ENCODE data around the gene BICDL1.
"Not testable (repeated sequence)": the region's sequence is repeated elsewhere in the genome, so short reads cannot be mapped to it uniquely, and the experiment has no call there.

The BICDL1 gene

GRCh38 chr12:120000556-120000955, 11.5 kb downstream of the BICDL1 start:
- DNase-seq (ENCODE audit: low read depth), result no peak

DNA sequence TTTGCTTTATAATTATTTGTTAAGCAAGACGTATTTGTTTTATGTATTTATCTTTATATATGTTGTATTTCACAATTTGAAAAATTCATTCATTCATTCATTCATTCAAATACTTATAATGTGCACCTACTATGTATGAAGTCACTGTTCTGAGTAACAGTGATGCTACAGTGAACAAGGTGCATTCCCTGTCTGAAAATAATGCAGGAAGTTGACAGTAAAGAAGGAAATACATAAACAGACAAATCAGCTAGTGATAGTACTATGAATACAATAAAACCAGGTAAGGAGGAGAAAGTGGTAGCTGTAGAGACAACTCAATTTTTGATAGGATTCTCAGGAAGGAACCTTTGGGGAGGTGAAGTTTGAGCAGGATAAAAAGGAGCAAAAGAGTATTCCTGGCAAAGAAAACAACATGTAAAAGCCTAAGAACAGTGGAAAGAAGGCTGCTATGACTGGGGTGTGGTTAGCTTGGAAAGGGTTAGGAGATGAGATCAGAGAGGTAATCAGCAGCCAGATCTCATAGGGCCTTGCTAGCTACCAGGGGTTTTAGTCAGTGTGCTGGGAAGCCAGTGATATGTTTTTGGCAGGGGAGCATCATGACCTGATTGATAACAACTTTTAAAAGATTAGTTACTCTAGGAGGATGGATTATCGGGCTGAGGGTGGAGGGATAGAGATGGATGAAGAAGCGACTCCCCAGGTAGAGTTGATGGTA, 17.4 kb downstream of the BICDL1 start:
- DNase-seq (ENCODE audit: low read depth), result no peak

- no peak for DNase-seq (ENCODE audit: low read depth)
Observed at GRCh38 chr12:120007272-120007671, 18.2 kb downstream of the BICDL1 start.

DNA sequence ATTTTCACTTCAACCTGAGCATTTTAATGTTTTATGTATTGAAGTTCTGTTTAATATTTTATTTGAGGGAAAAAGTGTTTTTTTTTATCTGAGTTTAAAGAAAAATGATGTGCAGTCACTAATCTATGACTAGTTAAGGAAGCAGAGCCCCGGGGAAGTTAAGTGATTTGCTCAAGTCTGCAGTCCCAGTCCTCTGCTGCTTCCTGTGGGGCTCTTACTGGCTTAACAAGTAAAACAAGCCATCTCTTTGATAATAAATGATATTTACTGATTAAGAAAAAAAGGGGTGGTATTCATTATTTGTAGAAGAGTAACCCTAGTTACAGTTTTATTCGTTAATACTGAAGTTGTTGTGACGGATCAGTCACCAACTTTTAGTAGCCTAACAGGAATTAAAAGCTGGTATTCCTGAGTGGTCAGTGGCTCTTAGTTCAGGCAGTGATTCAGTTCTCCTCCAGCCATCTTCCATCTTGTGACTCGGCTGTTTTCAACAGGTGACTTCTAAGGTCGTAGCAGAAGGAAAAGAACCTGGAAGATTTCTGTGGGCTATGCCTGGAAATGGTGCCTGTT, 21.7 kb downstream of the BICDL1 start:
- DNase-seq (ENCODE audit: low read depth), result no peak

DNA sequence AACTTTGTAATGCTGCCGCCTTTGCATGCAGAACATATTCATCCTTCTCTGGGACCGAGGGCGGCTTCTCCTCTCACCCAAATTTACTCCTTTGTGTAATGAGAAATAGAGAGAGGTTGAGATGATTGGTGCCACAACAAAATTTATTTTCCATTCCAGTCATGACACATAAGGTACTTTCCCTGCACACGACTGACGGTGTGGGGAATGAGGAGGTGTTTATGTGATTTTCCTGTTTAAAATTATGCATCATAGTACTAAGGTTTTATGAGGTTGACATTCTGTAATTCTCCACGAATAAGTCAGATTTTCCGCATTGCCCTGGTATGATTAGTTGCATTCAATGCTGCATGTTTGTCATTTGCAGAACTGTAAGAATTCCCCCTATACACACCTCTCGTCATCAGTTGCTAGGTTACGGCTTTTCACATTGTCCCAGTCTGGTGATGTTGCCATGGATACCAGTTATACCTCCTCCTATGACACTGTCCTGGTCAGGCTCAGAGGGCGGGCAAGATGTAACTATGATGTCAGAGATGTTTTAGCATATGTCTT, 23.1 kb downstream of the BICDL1 start:
- DNase-seq (ENCODE audit: low read depth), result no peak

- no peak for DNase-seq (ENCODE audit: low read depth)
Observed at GRCh38 chr12:120013659-120014380, 24.8 kb downstream of the BICDL1 start.

- not testable (repeated sequence) for DNase-seq (ENCODE audit: low read depth)
Observed at GRCh38 chr12:120014381-120014735, 25.3 kb downstream of the BICDL1 start.

GRCh38 chr12:120015313-120015712, 26.3 kb downstream of the BICDL1 start:
- DNase-seq (ENCODE audit: low read depth), result no peak

- DNase-seq (ENCODE audit: low read depth), result not testable (repeated sequence)
Observed at GRCh38 chr12:120016199-120016598, 27.2 kb downstream of the BICDL1 start.

- DNase-seq (ENCODE audit: low read depth), result no peak
Observed at GRCh38 chr12:120019197-120019596, 30.2 kb downstream of the BICDL1 start.

GRCh38 chr12:120019938-120020337, 30.9 kb downstream of the BICDL1 start:
- no peak for DNase-seq (ENCODE audit: low read depth)

DNA sequence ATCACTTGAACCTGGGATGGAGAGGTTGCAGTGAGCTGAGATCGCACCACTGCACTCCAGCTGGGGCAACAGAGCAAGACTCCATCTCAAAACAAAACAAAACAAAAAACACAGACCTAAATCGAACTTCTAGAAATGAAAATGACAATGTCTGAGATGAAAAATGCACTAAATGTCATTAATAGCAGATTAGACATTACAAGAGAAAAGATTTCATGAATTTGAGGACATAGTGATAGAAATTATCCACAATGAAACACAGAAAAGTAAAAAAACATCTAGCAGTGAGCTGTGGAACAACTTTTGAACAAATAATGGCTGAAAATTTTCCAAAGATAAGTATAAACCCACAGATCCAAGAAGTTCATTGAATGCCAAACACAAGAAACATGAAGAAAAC, 35.2 kb downstream of the BICDL1 start:
- DNase-seq (ENCODE audit: low read depth), result no peak

GRCh38 chr12:120025640-120026039, 36.6 kb downstream of the BICDL1 start:
- DNase-seq (ENCODE audit: low read depth), result no peak

- DNase-seq (ENCODE audit: low read depth), result no peak
Observed at GRCh38 chr12:120032242-120032641, 43.2 kb downstream of the BICDL1 start.

DNA sequence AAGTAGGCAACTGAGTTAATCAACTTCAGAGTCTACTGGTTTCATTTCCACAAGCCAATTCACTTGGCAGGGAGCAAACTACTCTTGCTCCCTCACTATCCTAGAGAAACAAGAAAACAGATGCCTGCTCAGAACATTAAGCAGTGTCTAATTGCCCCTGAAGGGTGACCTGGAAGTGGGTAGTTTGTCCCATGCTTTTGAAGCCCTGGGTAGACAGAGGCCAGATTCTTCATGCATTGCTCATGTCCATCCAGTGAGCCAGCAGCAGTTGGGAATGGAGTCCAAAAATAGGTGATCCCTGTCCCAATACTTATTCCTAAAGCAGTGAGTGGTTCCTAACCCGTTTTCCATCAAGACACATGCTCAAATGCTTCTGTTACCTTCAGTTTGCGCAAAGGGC, 48.8 kb downstream of the BICDL1 start:
- DNase-seq (ENCODE audit: low read depth), result no peak

- no peak for DNase-seq (ENCODE audit: low read depth)
Observed at GRCh38 chr12:120039711-120040110, 50.7 kb downstream of the BICDL1 start.

DNA sequence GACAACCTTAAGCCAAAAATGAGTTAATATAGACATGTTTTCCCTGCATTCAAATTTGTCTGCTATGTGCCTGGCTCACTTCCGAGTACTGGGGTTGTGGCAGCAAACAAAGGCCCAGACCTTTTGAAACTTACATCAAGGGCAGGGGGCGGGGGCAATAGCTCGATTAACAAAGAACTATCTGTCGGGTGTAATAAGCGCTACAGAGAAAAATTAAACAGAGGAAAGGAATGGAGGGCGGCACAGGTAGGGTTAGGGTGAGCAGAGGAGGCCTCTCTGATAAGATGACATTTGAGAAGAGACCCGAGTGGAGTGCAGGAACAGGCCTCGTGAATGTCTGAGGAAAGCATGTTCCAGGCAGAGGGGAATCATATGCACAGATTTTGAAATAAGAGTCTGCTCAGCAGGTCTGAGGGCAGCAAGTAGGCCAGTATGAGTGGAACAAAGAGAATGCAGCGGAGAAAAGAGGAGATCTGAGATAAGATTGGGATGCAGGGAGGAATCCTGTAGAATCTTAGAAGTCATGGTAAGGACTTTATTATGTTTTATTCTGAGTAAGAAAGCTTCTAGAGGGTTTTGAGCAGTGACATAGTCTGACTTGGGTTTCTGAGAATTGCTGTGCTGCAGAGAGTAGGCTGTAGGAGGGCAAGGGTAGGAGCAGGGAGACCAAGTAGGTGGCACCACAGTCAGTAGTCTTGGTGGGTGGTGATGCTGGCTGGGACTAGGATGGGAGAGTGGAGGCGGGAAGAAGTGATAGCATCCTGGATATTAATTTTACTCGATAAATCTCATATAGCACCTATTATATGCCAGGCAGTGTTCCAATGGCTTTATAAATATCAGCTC, 52.6 kb downstream of the BICDL1 start:
- DNase-seq (ENCODE audit: low read depth), result no peak

GRCh38 chr12:120045367-120045766, 56.3 kb downstream of the BICDL1 start:
- DNase-seq (ENCODE audit: low read depth), result not testable (repeated sequence)

- DNase-seq (ENCODE audit: low read depth), result no peak
Observed at GRCh38 chr12:120047072-120047471, 58.0 kb downstream of the BICDL1 start.

- DNase-seq (ENCODE audit: low read depth), result no peak
Observed at GRCh38 chr12:120048263-120048662, 59.2 kb downstream of the BICDL1 start.

DNA sequence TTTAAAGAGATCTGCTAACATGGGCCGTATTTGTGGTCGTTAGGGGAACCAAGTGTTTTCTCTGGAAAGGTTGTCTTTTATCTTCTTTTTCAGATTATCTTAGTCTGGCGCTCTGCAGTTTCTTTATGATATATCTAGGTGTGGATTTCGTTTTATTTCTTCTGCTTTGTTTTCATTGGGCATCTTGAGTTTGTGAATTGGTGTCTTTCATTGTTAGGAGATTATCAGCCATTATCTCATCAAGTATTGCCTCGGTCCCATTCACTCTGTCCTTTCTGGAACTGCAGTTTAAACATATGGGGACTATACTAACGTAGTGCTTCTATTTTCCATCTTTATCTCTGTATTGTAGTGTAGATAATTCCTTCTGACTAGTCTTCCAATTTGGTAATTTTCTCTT, 60.4 kb downstream of the BICDL1 start:
- DNase-seq (ENCODE audit: low read depth), result no peak

DNA sequence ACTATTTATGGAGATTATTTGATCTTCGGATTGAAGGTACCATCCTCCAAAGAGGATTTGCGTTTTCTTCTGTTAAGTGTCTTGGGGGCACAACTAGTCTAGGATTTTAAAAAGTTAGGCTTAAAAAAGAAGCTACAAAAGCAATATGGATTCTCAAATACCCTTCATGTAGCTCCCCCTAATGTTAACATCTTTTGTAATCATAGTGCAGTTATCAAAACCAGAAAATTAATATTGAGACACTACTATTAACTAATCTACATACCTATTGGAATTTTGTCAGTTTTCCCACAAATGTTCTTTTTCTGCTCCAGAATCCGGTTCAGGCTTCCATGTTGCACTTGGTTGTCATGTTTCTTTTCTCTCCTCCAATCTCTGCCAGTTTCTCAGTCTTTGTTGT, 62.5 kb downstream of the BICDL1 start:
- no peak for DNase-seq (ENCODE audit: low read depth)

All from fibroblast of the conjunctiva (primary cell).